Smooth muscle cell of trachea (primary cell): ENCODE measurements around the gene STAP1. TPM values are rescaled to one million over a fixed set of nuclear protein-coding genes. Genes with fewer than 3 reads are reported as not detected.

Experiments
- total RNA-seq: library from RNA; depleted of rRNA; stranded (reverse); fragments of >200 nt; gene quantifications from 2 replicates; pipeline ENCODE4 v1.2.1, GENCODE V29; 2014

Gene STAP1, protein sequence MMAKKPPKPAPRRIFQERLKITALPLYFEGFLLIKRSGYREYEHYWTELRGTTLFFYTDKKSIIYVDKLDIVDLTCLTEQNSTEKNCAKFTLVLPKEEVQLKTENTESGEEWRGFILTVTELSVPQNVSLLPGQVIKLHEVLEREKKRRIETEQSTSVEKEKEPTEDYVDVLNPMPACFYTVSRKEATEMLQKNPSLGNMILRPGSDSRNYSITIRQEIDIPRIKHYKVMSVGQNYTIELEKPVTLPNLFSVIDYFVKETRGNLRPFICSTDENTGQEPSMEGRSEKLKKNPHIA
- not detected in 2 replicates for total RNA-seq

DNA sequence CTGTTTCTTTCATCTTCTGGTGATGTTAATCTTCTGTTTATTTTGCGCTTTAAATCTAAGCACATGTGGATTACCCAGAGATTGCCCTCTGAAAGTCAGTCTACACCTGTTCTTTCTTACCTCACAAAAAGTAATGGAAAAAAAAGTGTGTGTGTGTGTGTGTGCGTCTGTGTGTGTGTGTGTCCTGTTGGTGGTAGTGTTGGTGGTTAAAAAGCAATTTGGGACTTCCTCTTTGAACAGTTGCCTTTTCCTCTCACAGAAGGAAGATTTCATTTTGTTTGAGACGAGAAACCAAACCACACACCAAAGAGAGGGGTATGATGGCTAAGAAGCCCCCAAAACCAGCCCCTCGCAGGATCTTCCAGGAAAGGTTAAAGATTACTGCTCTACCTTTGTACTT lies at the start of gene STAP1:
TSS of gene STAP1 (plus strand) at position 235 of the 400 bp plus-strand sequence. CDS start at position 318, 83 bp downstream.

DNA sequence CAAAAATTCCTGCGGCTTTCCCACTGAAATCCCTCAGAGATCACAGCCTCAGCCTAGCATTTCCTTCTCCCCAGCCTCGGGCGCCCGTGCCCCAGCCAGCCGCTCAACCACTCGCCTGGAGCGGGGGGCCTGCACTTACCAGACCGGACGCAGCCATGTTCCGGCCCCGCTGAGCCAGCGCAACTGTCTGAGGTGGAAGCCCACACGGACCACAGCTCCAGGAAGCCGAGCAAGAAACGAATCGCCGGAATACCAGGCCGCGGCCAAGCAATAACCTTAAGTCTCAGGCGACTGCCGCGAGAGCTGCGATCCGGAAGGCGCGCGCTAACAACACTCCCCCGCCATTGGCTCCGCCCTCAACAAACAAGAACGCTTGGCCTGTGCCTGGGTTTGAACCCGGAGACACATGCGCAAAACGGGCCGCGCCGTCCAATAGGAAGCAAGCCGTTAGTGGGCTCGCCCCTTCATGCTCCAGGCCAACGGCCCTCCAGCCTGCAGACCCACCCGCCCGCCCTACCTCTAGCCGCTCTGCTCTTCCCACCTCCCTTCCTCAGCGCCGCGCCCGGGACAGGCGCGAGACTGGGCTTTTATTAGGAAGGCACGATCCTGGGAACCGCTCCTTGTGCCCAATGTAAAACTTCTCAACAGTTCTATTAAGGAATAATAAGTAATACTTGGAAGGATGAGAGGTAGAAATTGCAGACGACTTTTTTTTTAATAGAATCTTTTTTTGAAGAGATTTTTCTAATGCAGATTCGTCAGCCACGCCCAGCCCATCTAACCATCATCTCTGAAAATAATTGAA lies 13.1 kb upstream of the STAP1 start, which contains the start of gene CENPC:
TSS of gene CENPC (minus strand) at position 305 of the 805 bp plus-strand sequence. CDS start at position 157, 148 bp downstream.

Other genes starting within 250 kb of the STAP1 start
- gene CENPC, start 13.2 kb upstream of the STAP1 start, total RNA-seq: 9.9 and 20.9 TPM in 2 replicates
- gene UBA6, start 142.4 kb downstream of the STAP1 start, total RNA-seq: 137 and 196 TPM in 2 replicates
- not detected in 2 replicates for gene GNRHR, start 195.7 kb downstream of the STAP1 start, total RNA-seq